AG20443 (cell line): ENCODE results near the gene HMG20B.
"Not testable (repeated sequence)": the region's sequence is repeated elsewhere in the genome, so short reads cannot be mapped to it uniquely, and the experiment has no call there.

Experiments used
- DNase-seq: peaks from one replicate; pipeline ENCODE4 v3.0.0; 2012; ENCODE audit warnings: low spot score, mixed read lengths

The HMG20B gene

DNA sequence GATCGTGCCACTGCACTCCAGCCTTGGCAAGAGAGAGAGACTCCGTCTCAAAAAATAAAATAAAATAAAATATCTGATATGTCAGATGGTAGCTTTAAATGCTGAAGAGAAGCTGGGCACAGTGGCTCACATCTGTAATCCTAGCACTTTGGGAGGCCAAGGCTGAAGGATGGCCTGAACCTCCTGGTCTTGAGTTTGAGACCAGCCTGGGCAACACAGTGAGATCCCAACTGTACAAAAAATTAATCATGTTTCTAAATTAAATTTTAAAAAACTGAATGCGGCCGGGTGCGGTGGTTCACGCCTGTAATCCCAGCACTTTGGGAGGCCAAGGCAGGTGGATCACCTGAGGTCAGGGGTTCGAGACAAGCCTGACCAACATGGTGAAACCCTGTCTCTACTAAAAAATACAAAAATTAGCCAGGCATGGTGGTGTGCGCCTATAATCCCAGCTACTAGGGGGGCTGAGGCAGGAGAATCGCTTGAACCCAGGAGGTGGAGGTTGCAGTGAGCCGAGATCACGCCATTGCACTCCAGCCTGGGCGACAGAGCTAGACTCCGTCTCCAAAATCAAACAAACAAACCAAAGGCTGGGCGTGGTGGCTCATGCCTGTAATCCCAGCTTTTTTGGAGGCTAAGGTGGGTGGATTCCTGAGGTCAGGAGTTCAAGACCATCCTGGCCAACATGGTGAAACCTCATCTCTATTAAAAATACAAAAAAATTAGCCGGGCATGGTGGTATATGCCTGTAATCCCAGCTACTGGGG, 11.5 kb downstream of the HMG20B start:
- DNase-seq = not testable (repeated sequence)

DNA sequence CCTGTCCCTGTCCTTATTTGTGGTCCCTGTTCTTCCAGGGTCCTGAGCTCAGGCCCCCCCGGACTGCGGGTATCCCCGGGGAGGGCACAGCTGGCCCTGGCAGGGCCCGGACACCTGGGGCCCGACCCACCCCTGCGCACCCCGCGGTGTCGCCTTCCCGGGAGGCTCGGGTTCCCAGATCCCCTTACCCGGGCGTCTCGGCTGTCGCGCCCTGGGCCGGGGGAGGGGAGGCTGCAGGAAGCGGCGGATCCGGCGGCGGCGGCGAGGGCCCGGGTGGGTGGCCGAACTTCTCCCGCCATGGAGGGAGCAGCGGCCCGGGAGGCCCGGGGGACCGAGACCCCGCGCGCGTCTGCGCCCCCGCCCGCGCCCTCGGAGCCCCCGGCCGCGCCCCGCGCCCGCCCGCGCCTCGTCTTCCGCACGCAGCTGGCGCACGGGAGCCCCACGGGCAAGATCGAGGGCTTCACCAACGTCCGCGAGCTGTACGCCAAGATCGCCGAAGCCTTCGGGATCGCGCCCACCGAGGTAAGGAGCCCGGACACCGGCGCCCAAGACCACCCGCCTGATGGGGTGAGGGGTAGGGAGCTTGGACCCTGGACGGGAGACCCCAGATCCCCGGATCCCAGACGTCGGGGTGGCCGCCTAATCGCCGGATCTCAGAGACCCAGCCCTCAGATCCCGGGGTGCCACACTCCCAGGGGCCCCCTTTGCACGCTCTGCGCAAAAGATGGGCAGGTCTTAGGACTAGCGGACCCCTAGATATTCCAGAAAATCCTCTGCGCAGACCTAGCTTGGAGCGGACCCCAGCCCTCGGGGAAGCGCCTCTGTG, 12.8 kb downstream of the HMG20B start, which contains the start of gene GIPC3:
Gene GIPC3 (plus strand): TSS at position 178 of the 826 bp plus-strand sequence. CDS start 120 bp downstream, at position 298.
- DNase-seq = no peak

DNA sequence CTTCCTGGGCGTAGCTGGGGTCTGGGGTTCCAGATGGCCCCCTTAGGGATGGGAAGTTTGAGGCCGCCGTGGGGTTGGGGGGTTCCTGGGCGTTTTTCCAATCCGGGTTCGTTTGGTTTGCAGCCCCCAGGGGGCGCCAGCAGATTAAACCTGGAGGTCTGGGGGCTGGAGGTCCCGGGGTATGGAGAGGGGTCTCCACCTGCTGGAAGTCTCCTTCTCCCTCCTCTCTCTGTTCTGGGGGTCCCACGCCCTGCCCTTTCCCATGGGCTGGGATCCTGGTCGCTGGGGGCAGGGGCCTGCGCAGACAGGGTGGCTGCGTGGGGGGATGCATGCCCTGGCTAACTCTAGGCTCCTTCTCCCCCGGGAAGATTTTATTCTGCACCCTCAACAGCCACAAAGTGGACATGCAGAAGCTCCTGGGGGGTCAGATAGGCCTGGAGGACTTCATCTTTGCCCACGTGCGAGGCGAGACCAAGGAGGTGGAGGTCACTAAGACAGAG, 13.4 kb downstream of the HMG20B start:
- DNase-seq = no peak

DNA sequence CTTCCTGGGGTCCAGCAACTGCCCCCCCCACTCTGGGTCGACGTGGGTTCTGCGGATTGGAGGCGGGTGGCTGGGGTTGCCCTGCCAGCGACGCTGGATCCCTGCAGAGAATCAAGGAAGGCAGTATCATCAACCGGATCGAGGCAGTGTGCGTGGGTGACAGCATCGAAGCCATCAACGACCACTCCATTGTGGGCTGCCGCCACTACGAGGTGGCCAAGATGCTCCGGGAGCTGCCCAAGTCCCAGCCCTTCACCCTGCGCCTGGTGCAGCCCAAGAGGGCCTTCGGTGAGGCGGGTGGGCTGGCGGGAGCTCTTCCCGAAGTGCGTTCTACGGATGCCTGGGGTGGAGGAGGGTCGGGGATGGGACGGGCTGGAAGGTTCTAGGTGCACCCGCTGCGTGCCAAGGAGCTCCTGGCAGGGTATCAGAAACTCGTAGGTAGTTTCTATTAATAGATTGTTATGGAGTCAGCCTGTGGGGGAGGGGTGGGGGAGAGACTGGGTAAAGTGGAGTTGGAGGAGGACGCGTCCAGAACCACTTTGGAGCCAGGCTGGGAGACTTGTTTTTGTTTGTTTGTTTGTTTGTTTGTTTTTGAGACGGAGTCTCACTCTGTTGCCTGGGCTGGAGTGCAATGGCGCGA, 14.1 kb downstream of the HMG20B start:
- no peak for DNase-seq

DNA sequence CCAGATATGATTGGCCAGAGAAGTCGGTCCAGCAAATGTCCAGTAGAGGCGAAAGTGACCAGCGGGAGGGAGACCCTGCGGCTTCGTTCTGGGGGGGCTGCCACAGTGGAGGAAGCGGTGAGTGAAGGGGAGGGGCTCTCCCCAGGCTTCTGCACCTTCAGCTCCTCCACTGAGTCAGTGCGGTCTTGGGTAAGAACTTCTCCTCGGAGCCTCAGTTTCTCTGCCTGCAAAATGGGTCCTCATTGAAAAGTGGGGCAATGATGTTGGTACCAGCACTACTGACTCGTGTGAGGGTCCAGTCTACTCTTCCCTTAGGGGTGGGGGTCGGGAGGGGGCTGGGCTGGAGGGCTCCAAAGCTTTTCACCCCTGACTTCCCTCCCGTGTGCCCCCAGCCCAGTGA, 16.7 kb downstream of the HMG20B start:
- DNase-seq = no peak

DNA sequence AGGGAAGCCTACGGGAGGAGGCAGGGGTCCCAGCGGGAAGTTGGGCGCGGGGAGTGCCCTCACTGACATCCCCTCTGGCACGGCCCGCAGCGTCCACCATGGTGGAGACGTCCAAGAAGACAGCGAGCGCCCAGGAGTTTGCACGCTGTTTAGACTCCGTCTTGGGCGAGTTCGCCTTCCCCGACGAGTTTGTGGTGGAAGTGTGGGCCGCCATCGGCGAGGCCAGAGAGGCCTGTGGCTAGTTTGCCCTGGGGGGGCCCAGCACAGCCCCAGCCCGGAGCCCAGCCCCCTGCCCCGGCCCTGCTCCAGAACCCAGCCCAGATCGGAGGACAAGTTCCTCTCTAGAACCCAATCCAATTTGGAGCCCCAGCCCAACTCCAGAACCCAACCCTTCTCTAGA, 17.2 kb downstream of the HMG20B start:
- no peak for DNase-seq

DNA sequence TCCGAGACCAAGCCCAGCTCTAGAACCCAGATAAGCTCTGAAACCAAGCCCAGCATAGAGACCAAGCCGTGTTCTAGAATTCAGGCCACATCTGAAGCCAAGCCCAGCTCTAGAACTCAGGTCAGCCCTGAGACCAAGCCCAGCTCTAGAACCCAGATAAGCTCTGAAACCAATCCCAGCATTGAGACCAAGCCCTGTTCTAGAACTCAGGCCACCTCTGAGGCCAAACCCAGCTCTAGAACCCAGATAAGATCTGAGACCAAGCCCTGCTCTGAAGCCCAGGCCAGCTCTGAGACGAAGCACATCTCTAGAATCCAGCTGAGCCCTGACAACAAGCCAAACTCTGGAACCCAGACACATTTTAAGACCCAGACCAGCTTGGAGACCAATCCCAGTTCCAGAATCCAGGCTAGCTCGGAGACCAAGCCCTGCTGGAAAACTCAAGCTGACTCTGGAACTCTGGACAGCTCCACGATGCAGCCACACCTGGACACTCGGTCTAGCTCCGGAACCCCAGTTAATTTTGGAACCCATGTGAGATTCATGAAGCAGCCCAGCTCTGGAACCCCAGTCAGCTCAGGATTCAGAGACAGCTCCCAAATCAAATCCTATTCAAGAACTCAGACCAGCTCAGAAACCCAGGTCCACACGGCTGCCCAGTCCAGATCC, 18.4 kb downstream of the HMG20B start:
- no peak for DNase-seq

DNA sequence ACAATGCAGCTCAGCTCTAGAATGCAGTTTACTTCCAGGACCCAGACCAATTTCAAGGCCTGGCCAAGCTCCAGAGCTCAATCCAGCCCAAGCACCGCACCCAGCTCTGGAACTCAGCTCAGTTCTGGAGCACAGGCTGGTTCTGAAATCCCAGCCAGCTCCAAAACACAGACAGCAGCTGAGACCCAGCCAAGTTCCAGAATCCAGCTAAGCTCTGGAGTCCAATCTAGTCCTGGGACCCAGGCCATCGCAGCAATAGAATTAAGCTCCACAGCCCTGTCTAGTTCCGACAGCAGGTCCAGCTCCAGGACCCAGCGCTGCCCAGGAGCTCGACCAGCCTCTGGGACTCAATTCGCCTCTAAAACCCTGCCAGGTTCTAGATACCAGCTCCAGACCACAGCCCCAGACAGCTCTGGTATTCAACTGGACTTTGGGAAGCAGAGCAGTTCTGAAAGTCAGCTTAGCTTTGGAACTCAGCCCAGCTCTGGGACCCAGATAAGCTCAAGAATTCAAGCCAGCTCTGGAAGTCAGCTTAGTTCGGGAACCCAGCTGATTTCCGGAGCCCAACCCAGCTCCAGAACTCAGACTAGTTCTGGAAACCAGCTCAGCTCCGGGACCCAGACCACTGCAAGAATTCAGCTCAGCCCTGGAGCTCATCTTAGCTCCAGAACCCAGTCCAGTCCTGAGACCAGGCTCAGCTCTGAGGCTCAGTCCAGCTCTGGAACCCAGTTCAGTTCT, 19.3 kb downstream of the HMG20B start:
- no peak for DNase-seq

DNA sequence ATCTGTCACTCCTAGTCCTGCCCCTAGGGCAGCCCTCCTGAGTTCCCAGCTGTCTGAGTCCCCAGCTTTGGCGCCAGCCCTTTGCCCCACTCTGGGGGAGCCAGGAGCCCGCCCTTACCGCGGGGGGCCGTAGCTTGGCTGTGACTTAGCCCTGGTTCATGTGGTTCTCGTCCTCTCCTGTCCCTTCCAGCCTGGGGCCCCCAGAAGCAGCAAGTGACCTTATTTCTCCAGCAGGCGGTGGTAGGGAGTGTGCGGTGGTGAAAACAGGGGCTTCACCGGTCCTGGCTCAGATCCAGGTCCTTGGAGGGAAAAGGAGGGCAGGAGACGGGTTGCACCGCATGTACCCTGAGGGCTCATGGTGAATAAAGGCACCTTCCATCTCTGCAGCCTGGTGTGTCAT, 20.4 kb downstream of the HMG20B start:
- DNase-seq = no peak

DNA sequence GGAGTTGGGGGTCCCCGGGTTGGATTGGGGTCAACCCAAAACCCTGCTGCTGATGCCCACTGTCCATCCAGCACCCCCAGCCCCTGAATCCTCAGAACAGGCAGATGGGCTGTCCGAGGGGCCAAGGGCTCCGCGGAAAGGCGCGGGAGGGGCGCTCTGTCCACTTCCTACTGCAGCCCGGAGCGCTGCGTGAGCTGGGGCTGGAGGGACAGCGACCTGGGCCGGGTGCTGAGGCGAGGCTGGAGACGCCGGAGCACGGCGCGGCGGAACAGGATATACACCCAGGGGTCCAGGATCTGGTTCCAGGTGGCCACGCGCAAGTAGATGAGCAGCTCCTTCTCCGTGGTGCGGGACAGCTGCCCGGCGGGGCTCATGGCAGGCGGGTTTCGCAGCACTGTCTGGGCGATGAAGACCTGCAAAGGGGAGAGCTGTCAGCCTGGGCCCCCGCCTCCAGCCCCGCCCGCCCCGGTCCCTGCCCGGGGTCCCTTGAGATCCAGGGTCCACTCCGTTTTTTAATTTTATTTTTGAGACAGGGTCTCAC, 22.8 kb downstream of the HMG20B start:
- no peak for DNase-seq

DNA sequence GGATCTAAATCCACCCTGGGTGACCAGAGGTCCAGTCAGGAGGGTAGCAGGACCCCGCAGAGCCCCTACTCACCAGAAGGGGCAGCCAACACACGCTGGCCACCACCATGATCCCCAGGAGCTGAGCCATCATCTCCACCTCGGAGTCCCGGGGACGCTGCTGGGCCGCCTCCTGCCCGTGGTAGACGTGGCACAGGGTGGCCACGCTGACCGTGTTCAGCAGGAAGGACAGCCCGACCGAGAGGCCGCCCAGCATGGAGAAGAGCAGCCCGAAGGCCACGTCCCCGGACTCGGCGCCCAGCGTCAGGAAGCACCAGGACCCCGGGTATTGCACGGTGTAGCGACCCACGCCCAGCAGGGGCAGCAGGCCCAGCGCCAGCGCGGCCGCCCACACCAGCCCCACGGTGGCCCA, 27.0 kb downstream of the HMG20B start:
- no peak for DNase-seq

DNA sequence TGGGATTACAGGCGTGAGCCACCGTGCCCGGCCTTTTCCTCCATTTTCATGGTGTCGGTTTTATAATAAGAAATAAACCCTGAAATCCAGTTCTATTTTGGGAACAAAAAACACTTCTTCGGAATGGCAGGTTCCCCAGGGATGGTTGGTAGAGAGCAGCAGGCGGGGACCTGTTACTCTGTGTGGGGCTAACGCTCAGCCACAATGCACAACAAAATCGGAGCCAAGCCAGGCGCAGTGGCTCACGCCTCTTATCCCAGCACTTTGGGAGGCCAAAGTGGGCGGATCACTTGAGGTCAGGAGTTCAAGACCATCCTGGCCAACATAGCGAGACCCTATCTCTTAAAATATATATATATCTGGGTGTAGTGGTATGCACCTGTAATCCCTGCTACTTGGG, 28.3 kb downstream of the HMG20B start:
- DNase-seq = no peak

DNA sequence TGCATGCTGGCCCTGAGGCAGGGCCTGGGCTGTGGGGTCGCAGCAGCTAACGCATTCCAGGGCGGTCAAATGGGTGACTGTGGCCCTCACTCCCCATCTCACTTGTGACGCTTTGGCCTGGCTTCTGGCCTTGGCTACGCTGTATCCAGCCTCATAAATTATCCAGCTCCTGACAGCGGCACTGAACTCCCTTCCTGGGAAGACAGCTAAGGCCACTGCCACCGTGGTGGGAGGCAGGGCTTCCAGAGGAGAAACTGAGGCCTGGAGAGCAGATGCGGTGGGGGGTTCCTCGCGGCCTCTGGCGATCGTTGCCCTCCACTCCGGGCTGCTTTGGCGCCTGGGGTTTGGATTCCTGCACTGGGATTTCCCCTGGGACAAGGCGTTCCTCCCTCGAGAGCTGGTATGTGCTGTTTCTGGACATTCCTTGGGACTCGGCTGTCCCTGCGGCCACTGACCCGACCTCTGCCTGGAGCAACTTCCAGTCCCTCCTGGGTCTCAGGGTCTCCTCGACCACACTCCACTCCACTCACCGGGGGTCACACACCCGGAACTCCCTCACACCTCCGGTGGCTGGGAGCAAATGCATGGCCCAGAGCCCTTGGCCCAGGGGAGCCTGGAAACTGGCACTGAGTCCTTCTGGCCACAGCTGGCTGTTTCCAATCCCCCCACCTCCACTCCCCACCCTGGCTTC, 30.5 kb downstream of the HMG20B start:
- DNase-seq = no peak

DNA sequence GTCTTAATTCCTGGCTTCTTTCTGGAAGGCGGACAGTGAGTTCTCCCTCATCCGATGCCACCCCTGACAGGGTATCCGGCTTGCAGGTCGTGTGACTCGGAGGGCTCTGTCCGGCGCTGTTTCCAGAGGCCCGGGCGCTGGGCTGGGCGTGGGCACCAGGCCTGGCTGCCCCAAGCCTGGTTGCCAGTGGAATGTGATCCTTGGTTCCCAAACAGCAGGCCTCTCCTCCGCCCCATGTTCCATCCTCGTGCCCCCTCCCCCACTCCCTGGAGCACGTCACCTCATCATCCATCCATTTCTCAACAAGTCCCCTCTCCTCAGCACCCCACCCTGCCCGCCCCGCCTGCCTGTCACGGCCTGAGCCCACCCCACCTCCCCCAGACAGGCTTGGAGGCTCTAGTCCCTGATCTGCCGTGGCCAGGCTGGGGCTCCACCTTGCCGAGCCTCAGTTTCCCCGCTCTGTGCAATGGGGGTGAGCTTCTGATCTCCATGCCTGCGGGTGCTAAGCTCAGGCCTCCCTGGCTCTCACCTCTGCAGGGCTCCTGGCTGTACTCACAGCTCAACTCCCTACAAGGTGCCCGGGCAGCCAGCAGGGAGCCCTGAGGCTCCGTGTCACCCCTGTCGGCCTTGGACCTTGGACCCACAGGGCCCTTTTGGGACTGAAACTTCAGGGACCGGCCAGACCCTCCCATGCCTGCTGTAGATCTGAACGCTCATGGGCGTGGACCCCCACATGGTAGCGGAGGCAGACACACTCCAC, 31.7 kb downstream of the HMG20B start:
- DNase-seq = no peak

DNA sequence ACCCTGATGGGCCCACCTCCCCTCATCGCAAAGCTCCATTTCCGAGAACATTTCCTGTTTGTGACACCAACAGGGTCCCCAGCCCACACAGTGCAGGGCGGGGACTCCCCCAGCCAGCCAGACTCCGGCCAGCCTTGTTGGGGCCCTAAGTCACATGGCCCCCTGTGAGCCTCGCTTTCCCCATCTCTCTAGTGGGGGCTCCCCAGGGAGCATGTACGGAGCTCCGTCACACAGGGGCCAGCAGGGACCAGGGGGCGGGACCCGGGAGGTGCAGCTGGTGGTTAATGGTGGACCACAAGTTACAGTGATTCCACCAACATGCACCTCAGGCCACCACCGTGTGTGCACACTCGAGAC, 32.2 kb downstream of the HMG20B start:
- DNase-seq = no peak

DNA sequence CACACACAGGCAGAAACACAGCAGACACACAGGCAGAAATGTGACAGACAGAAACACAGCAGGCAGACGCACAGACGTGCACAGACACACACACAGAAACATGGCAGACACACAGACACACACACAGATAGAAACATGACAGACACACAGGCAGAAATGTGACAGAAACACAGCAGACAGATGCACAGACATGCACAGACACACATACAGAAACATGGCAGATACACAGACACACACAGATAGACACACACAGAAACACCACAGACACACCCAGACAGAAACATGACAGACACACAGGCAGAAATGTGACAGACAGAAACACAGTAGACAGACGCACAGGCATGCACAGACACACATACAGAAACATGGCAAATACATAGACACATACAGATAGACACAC, 32.6 kb downstream of the HMG20B start:
- no peak for DNase-seq

DNA sequence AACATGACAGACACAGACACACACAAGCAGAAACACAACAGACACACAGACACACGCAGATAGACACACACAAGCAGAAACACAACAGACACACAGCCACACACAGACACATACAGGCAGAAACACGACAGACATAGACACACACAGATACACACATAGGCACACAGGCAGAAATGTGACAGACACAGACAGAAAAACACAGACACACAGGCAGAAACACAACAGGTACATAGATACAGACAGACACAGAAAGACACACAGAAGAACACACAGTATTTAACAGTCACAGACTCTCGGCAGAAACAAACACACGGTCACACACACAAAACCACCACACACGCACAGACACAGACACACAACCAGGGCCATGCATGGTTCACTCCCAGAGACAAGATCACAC, 33.0 kb downstream of the HMG20B start:
- DNase-seq = no peak

DNA sequence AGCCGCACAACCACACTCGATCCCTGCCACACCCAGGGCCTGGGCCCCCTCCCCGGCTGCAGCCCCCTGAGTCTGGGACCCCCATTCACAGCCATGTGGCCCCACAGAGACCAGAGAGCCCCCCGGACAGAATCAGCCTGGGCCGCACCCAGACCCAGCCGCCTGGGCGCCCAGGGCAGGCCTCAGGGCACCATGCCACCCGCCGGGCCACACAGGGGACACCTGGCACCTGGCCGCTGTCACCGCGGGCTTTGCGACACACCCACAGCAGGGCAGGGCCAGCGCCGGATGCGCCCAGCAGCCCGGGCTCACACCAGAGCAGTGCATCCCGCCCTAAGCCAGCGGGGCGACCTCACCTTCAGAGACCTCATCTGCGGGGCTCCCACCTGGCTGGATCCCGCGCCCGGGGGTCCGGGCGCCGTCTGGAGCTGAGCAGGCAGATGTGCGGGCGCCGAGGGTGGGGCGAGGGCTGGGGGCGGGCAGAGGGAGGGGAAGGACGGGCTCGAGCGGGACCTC, 33.5 kb downstream of the HMG20B start:
- peak; percentile 59 for DNase-seq

DNA sequence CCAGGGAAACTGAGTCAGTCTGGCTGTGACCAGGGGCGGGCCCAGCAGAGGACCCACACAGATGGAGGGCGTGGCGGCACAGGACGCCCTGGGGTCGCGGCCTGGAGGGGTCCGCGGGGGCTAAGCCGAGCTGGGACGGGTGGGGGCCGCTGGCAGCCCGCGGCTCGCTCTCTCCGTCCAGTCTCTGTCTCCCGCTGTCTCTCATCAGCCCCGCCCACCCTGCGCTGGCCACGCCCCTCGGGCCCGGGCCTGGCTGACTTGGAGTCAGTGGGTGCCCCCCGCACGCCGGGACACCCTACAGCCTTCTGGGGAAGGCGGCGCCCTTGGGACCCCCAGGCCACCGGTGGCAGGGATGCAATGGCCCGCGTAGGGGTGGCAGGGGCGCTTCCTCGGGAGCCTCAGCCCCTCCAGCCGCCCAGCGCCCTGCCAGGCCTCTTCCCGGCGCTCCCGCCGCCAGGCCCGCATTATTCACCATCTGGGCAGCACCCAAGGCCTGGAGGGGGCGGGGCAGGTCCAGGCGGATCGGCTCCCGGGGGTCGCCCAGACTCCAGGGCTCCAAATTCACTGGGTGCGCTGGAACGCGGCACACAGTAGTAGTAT, 34.0 kb downstream of the HMG20B start, which contains the start of gene TBXA2R:
Gene TBXA2R (minus strand): TSS at position 186 of the 600 bp plus-strand sequence. CDS start 6,241 bp downstream, outside the sequence.
- peak; percentile 94 for DNase-seq
